GM21360 (cell line): ENCODE data around the gene SLCO2A1.

Source experiments
- ATAC-seq: cut with Tn5 transposase; IDR thresholded peaks from one replicate; pipeline ENCODE4 v1.9.1; 2021; ENCODE audit warnings: mild to moderate bottlenecking, moderate library complexity; ENCODE audit not compliant: unreplicated experiment

The SLCO2A1 gene

DNA sequence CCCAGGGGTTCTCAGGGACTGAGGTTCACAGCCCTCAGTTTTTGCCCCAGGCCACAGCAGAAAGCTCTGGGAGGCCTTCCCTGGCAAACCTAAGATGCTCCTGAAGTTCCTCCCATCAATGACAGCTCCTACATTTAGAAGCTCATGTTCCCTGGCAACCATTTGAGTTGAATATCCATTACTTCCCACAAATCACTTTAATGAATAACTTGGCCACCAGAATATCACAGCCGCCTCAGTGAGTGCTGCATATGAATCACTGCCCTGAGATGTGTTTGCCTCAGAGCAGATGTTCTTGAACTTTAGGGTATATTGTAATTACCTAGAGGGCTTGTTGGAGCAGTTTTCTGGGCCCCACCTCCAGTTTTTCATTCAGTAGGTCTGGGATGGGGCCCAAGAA, 27.4 kb downstream of the SLCO2A1 start:
- ATAC-seq, result no peak

- no peak for ATAC-seq
These were observed 28.5 kb downstream of the SLCO2A1 start for GRCh38 chr3:134001251-134001650.

DNA sequence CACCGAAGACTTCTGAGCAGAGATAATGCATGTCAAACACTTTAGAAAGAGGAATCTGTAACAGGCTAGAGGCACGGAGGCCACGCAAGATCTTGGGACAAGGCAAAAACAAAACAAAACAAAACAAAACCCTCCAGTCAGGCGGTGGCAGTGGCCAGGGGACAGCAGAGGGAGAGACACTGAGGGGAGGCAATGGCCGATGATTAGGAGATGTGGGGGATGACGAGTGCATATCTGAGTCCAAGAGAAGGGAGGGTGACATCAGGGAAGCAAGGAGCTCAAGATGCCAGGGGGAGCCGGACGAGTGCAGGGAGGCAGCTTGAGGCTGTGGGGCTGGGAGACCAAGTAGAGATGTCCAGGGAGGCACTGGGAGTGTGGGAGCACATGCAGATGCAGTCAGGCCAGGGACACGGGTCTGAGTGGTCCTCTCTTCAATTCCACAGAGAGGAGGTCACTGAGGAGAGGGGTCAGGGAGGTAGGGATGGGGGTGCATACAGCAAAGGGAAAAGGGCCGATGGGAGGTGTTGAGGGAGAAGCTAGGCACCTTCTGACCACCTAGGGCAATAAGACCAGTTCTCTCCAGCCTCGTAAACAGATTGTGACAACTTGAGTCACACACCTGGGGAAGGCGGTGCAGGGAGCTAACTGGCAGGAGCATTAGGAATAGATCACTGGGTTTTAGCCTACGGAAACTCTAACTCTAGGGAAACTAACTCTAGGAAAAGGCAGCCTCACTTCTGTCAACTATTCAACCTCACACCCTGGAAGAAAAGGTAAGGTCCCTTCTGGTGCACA, 29.6 kb downstream of the SLCO2A1 start:
- ATAC-seq, result no peak

DNA sequence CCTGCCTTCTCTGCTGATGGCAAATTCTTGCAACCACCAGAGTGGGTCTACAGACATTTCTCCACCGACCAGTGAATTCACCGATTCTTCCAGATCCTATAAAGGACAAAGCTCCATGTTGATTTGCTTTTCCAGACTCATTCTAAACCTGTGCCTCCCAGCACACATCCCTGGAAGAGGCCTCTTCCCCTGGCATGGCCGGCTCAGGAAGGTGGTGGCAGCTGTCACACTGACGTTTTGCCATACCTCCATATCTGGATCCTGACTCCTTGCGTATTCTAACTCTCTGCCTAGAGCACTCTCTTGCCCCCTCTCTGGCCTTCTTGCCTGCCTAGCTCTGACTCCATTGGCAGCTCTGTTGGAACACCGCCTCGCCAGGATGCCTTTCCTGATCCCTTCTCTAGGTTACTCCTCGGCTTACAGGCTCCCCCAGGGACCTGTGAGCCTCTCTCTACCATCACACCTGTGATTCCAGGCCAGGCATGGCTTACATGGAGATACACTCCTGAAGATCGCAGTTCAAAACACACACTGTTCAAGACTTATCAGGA, 31.0 kb downstream of the SLCO2A1 start:
- ATAC-seq, result no peak

- no peak for ATAC-seq
These were observed 31.7 kb downstream of the SLCO2A1 start for GRCh38 chr3:133997871-133998635.

GRCh38 chr3:133996996-133997395, 32.7 kb downstream of the SLCO2A1 start:
- no peak for ATAC-seq

- no peak for ATAC-seq
These were observed 33.5 kb downstream of the SLCO2A1 start for GRCh38 chr3:133996251-133996661.

DNA sequence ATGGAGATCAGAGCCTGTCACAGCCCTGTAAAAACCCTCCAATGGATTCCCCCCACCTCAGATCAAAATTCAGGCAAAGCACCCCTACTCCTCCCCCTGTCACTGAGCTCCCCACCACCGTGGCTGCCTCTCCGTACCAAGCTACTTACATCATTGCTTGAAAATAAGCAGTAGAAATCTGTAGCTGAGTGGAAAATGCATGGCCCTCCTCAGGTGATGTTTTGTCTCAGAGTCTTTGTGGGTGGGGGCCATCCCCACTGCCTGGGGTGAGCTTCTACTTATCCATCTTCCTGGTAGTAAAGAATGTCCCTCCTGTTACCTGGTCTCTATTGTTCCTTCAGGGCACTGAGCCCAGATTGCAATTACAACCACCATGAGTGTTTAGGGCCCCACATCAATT, 34.5 kb downstream of the SLCO2A1 start:
- ATAC-seq, result no peak

DNA sequence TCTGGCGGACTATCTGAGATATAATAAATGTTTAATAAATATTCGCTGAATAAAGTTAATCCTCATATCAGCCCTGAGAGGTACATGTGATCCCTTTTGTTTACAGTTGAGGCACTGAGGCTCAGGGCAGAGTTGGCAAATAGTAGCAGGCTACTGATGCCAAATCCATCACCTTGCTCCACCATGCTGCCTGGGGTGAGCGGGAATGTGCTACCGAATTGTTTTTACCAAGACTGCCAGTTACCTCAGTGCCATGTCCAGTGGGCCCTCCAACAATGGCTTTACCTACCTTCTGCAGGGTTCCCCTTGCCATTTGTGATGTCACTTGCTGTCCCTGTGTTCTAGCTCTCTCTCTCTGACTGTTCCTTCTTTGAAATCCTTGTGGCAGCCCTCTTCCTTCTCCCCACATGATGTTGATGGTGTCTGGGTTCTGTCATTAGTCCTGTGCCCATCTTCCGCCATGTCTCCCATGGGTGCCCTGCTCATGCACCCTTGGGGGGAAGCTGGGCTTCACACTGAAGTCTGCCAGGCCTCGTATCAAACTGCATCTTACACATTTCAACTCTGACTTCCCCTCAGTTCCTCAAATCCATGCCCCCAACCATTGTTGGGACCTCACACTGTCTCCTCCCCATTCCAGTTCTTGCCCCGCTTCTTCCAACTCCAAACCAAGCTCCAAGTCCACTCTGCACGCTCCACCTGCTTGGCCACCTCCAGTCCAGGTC, 35.4 kb downstream of the SLCO2A1 start:
- ATAC-seq, result no peak

- ATAC-seq, result no peak
These were observed 36.6 kb downstream of the SLCO2A1 start for GRCh38 chr3:133992951-133993620.

DNA sequence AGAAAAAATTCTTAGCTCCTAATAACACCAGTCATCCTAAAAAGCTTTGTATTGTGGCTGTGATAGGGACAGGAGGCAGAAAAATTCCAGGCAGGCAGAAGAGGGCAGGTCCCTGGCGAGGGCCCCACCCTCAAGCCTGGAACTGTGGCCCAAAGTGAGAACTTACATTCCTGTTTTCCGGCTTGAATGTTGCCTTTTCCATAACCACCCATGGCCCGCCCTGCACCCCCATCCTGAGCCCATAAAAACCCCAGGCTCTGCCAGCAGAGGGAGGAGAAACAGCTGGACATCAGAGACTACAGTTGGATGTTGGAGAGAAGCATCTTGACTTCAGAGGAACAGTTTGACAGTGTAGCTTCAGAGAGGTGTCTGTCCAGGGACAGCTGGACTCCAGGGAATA, 37.3 kb downstream of the SLCO2A1 start:
- ATAC-seq, result no peak

GRCh38 chr3:133991637-133992036, 38.1 kb downstream of the SLCO2A1 start:
- ATAC-seq, result no peak

DNA sequence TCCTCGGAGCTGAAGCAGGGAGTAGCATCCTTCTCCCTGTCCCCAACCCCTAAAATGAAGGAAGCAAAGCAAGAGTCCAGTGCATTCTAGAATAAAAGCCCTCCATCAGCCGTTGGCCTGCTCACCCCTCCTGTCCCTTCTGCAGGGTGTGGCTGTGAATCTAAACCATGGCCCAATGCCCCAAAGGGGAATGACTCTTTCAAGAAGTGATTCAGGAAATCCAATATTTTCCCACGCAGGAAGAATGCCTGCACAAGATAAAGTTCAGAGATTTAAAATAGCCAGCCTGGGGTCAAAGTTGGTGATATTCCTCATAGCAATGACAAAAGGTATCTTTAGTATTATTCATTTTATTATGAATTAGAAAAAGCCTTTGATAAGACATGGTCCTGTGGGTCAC, 38.5 kb downstream of the SLCO2A1 start:
- no peak for ATAC-seq

DNA sequence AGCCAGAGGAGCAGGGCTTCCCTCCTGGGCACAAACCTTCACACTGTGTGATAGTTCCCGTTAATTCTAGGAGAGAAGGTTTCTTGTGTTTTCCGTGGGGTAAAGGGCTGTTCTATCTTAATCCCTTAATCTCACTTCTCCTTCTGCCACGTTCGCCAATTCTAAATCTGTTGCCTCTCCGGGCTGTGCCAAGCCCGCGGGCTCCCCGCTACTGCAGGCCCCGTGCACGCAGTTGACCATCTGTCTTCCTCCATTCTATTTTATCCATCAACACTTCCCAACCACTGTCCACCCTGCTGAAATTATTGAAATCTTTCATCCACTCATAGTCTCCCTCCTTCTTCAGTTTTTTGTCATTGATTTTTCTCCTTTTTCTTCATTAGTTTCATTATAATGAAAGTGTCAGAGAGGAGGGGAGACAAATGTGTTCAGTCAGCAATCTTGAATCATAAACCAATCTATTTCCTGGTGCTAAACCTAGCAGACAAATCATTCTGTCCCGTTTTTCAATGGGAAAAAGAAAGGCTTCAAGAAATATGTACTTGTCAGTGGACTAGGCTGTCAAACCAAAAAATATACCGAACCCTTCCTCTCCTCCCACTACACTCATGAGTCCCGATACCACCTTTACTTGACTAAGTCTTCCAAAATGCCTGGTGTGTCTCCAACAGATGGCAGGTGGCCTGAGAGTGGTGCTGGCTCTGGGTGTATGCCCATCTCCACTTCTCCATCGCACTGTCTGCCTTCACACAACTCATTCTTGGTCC, 39.6 kb downstream of the SLCO2A1 start:
- ATAC-seq, result no peak

DNA sequence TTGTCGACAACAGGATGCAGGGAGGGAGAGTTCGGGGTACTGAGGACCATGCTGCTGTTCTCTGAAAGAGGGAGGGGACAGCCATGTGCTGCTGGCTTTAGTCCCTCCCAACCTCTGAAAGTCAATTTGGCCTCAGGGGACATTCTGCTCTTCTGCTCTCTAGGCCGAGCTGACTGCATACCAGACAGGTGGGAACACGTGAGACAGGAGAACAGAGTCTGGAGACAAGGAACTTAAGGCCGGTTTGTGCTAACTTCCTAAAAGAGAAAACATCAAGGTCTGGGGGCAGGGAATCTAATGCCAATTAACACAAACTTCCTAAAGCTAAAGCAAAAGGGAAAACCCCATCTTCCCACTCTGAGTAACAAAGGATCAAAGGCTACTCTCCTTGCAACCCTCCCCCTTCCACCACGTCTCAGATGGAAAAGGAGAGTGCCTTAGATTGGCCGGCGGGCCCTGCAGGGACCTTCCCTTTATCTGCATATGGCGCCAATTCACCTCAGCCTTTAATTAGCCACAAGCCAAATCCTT, 41.0 kb downstream of the SLCO2A1 start:
- ATAC-seq, result no peak

GRCh38 chr3:133987948-133988484, 41.7 kb downstream of the SLCO2A1 start:
- no peak for ATAC-seq

- ATAC-seq, result no peak
These were observed 42.6 kb downstream of the SLCO2A1 start for GRCh38 chr3:133987136-133987535.

GRCh38 chr3:133986311-133986710, 43.4 kb downstream of the SLCO2A1 start:
- no peak for ATAC-seq

GRCh38 chr3:133984975-133985374, 44.8 kb downstream of the SLCO2A1 start:
- ATAC-seq, result no peak
